ENCODE measurements around the gene USP17L25.
"Not testable (repeated sequence)": the region's sequence is repeated elsewhere in the genome, so short reads cannot be mapped to it uniquely, and the experiment has no call there.

- not testable (repeated sequence) for TF ChIP-seq CTCF, POLR2A, POLR2AphosphoS5 (IDR thresholded peaks at IDR 0.05)
Measured at GRCh38 chr4:9362829-9363228, 33.1 kb downstream of the USP17L25 start, which contains the start of gene USP17L30.

All from breast epithelium (tissue), 3 donors.